HepG2 (cell line): ENCODE measurements around the gene VAMP8. TPM values are rescaled to one million over a fixed set of nuclear protein-coding genes. Genes with fewer than 3 reads are reported as not detected.

Experiments used
- ADNP ChIP-seq: sonication (generic); formaldehyde crosslinking; IDR thresholded peaks from 2 replicates; pipeline ENCODE4 v1.4.0; 2020; ENCODE audit warnings: missing genetic modification reagents
- CREB1 ChIP-seq, 2 experiments: fragments of 450-650 bp in 1 of 2; IDR thresholded peaks; 2 replicates each; pipeline ENCODE4 v1.6.1; 2016 to 2017; ENCODE audit warnings: control low read depth in 1 of 2, mild to moderate bottlenecking in 1 of 2, missing compliant biosample characterization in 1 of 2, missing genetic modification characterization in 1 of 2
- GFI1 ChIP-seq: sonication (generic); formaldehyde crosslinking; IDR thresholded peaks from 2 replicates; pipeline ENCODE4 v1.5.0; 2020; ENCODE audit warnings: missing genetic modification reagents, mild to moderate bottlenecking, borderline replicate concordance
- HMG20A ChIP-seq: IDR thresholded peaks from 2 replicates; pipeline ENCODE4 v1.6.1; 2016; ENCODE audit warnings: borderline replicate concordance
- KDM2A ChIP-seq: sonication (generic); formaldehyde crosslinking; IDR thresholded peaks from 2 replicates; pipeline ENCODE4 v1.4.0; 2020; ENCODE audit warnings: low read depth, missing genetic modification reagents, borderline replicate concordance
- NFE2L2 ChIP-seq: fragments of 150-350 bp; IDR thresholded peaks from 2 replicates; pipeline ENCODE4 v1.6.1; 2014; ENCODE audit warnings: low read length
- PLSCR1 ChIP-seq: sonication (generic); formaldehyde crosslinking; IDR thresholded peaks from 2 replicates; pipeline ENCODE4 v1.5.0; 2020; ENCODE audit warnings: missing genetic modification reagents, mild to moderate bottlenecking, borderline replicate concordance
- POLR2AphosphoS5 ChIP-seq: IDR thresholded peaks from 2 replicates; pipeline ENCODE4 v1.6.1; 2012; ENCODE audit warnings: low read depth, low read length
- PRDM4 ChIP-seq: sonication (generic); formaldehyde crosslinking; IDR thresholded peaks from 2 replicates; pipeline ENCODE4 v1.9.0; 2021; ENCODE audit warnings: missing genetic modification reagents, borderline replicate concordance
- PRMT3 ChIP-seq: sonication (generic); formaldehyde crosslinking; IDR thresholded peaks from 2 replicates; pipeline ENCODE4 v1.8.1; 2022; ENCODE audit warnings: low read depth, mild to moderate bottlenecking, moderate library complexity, missing genetic modification reagents, borderline replicate concordance
- ZC3H13 ChIP-seq: sonication (generic); formaldehyde crosslinking; IDR thresholded peaks from 2 replicates; pipeline ENCODE4 v1.8.1; 2023; ENCODE audit warnings: mild to moderate bottlenecking, missing genetic modification reagents, moderate library complexity
- ZFY ChIP-seq: sonication (generic); formaldehyde crosslinking; IDR thresholded peaks from 2 replicates; pipeline ENCODE4 v1.4.0; 2020; ENCODE audit warnings: missing genetic modification reagents
- ZNF264 ChIP-seq: sonication (generic); formaldehyde crosslinking; IDR thresholded peaks from 2 replicates; pipeline ENCODE4 v1.4.0; 2020; ENCODE audit warnings: missing genetic modification reagents
- ZNF33A ChIP-seq: sonication (generic); formaldehyde crosslinking; IDR thresholded peaks from 2 replicates; pipeline ENCODE4 v1.5.1; 2020; ENCODE audit warnings: missing genetic modification reagents, mild to moderate bottlenecking, moderate library complexity, borderline replicate concordance
- ZNF646 ChIP-seq: sonication (generic); formaldehyde crosslinking; IDR thresholded peaks from 2 replicates; pipeline ENCODE4 v1.9.0; 2021; ENCODE audit warnings: mild to moderate bottlenecking, missing genetic modification reagents
- ZNF790 ChIP-seq: sonication (generic); formaldehyde crosslinking; IDR thresholded peaks from 2 replicates; pipeline ENCODE4 v1.8.0; 2022; ENCODE audit warnings: missing genetic modification reagents, mild to moderate bottlenecking, borderline replicate concordance
- polyA plus RNA-seq, 8 experiments: library from polyadenylated mRNA; depleted of rRNA in 3 of 8; stranded (reverse) in 7 of 8; unstranded in 1 of 8; fragments of >200 nt; fragmentation: Illumina TruSeq in 4 of 8; extraction: Trizol in 4 of 8; gene quantifications; 2 replicates each; pipeline versions ENCODE4 v1.2.1 to v1.2.3, GENCODE V29; 2011 to 2016; ENCODE audit warnings: low read depth in 4 of 8, missing spikeins in 1 of 8, mixed read lengths in 1 of 8; ENCODE audit not compliant: insufficient read depth in 1 of 8
- total RNA-seq, 5 experiments: library from RNA; depleted of rRNA; stranded (reverse); fragments of >200 nt; fragmentation: Illumina TruSeq; extraction: Trizol; gene quantifications; 2 replicates each; pipeline ENCODE4 v1.2.3, GENCODE V29; 2016; ENCODE audit warnings: low read depth in 1 of 5

VAMP8 gene
- total and polyA plus RNA-seq, 2 of the 13 experiments (the other 11 are each of a cell fraction or from before 2014, with no cell fraction given): 83.3 to 157 TPM

- TF ChIP-seq PRDM4 (CRISPR knock-in tag) (no peak), PRMT3 (CRISPR knock-in tag) (no peak), ADNP (CRISPR knock-in tag) (no peak), ZNF646 (CRISPR knock-in tag) (peak; percentile 78), GFI1 (CRISPR knock-in tag) (no peak), ZNF790 (CRISPR knock-in tag) (no peak; the same call in none of the 2 replicates), ZC3H13 (CRISPR knock-in tag) (peak; percentile 93), POLR2AphosphoS5 (peak; percentile 85), ZNF33A (CRISPR knock-in tag) (no peak), HMG20A (no peak), NFE2L2 (no peak), ZFY (CRISPR knock-in tag) (peak; percentile 91), KDM2A (peak; percentile 98), ZNF264 (CRISPR knock-in tag) (peak; percentile 67; the same call in 1 of the 2 replicates), CREB1 (IDR thresholded peaks at IDR 0.05) (no peak), CREB1 (CRISPR knock-in tag; IDR thresholded peaks at IDR 0.05) (no peak), PLSCR1 (CRISPR knock-in tag) (no peak)
These were observed 34.6 kb downstream of the VAMP8 start, which contains the start of gene C2orf68 (continued) for GRCh38 chr2:85611705-85612587.
